Putamen (tissue), 1 donor: ENCODE results near the gene LDLRAD4.

Experiments used
- DNase-seq: peaks from one replicate; pipeline ENCODE4 v3.0.0-alpha.2; 2016; ENCODE audit warnings: low spot score

LDLRAD4 gene

GRCh38 chr18:13265911-13266217, 47.3 kb downstream of the LDLRAD4 start:
- no peak for DNase-seq

GRCh38 chr18:13266218-13267100, 47.9 kb downstream of the LDLRAD4 start:
- DNase-seq = no peak

GRCh38 chr18:13267431-13267873, 48.9 kb downstream of the LDLRAD4 start:
- no peak for DNase-seq

- DNase-seq = no peak
Measured at GRCh38 chr18:13268158-13269012, 49.8 kb downstream of the LDLRAD4 start.

- no peak for DNase-seq
Measured at GRCh38 chr18:13269013-13269280, 50.4 kb downstream of the LDLRAD4 start.

GRCh38 chr18:13269521-13270011, 51.0 kb downstream of the LDLRAD4 start:
- no peak for DNase-seq

- DNase-seq = no peak
Measured at GRCh38 chr18:13270279-13270855, 51.8 kb downstream of the LDLRAD4 start.

GRCh38 chr18:13271302-13271911, 52.8 kb downstream of the LDLRAD4 start:
- DNase-seq = no peak

- no peak for DNase-seq
Measured at GRCh38 chr18:13272416-13272815, 53.9 kb downstream of the LDLRAD4 start.

- no peak for DNase-seq
Measured at GRCh38 chr18:13273800-13274199, 55.2 kb downstream of the LDLRAD4 start.

GRCh38 chr18:13275075-13275474, 56.5 kb downstream of the LDLRAD4 start:
- DNase-seq = no peak

GRCh38 chr18:13276530-13277520, 58.3 kb downstream of the LDLRAD4 start:
- DNase-seq = no peak

- DNase-seq = no peak
Measured at GRCh38 chr18:13278062-13278630, 59.6 kb downstream of the LDLRAD4 start.

- DNase-seq = peak; percentile 80
Measured at GRCh38 chr18:13279181-13280069, 60.9 kb downstream of the LDLRAD4 start.

GRCh38 chr18:13280070-13280795, 61.7 kb downstream of the LDLRAD4 start:
- no peak for DNase-seq

GRCh38 chr18:13281406-13281805, 62.8 kb downstream of the LDLRAD4 start:
- DNase-seq = no peak

- no peak for DNase-seq
Measured at GRCh38 chr18:13283746-13284145, 65.2 kb downstream of the LDLRAD4 start.

- DNase-seq = peak; percentile 79
Measured at GRCh38 chr18:13284330-13285027, 65.9 kb downstream of the LDLRAD4 start.
